CD4-positive, alpha-beta T cell treated with Interleukin-6 at 100 ng/mL for 8 hours (primary cell): Measurements from ENCODE around the gene HS3ST6.
"Not testable (repeated sequence)": the region's sequence is repeated elsewhere in the genome, so short reads cannot be mapped to it uniquely, and the experiment has no call there.

Experiments
- DNase-seq: peaks from one replicate; pipeline ENCODE4 v3.0.0-alpha.2; 2020; ENCODE audit warnings: mixed read lengths, low spot score

Gene HS3ST6

GRCh38 chr16:1877804-1878203 is 40.4 kb downstream of the HS3ST6 start:
- no peak for DNase-seq

DNA sequence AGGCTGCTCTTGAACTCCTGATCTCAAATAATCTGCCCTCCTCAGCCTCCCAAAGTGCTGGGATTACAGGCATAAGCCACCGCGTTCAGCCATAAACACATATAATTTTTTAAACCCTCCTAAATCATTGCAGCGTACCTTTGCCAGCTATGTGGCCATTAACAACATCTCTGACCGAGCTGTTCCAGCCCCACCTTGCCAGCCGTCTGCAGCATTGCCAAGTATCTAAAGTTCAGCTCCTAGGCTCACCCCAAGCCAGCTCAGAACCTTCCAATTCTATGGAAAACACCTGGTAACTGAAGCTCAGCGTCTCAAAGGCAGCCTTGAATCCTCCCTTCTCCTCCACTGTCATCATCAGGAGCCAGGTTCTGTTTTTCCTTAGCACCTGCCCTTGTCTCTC is 41.1 kb downstream of the HS3ST6 start:
- DNase-seq: no peak

- DNase-seq: no peak
These were observed 41.7 kb downstream of the HS3ST6 start for GRCh38 chr16:1876468-1876867.

DNA sequence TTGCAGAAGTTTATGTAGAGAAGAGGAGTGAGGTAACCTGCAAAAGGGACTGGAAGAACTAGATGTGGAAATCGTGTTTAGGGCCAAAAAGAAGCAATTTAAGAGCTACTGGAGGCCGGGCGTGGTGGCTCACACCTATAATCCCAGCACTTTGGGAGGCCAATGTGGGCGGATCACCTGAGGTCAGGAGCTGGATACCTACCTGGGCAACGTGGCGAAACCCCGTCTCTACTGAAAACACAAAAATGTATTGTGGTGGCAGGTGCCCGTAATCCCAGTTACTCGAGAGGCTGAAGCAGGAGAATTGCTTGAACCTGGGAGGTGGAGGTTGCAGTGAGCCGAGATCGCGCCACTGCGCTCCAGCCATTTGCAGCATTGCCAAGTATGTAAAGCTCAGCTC is 42.1 kb downstream of the HS3ST6 start:
- DNase-seq: not testable (repeated sequence)

GRCh38 chr16:1874854-1875253 is 43.4 kb downstream of the HS3ST6 start:
- DNase-seq: no peak

DNA sequence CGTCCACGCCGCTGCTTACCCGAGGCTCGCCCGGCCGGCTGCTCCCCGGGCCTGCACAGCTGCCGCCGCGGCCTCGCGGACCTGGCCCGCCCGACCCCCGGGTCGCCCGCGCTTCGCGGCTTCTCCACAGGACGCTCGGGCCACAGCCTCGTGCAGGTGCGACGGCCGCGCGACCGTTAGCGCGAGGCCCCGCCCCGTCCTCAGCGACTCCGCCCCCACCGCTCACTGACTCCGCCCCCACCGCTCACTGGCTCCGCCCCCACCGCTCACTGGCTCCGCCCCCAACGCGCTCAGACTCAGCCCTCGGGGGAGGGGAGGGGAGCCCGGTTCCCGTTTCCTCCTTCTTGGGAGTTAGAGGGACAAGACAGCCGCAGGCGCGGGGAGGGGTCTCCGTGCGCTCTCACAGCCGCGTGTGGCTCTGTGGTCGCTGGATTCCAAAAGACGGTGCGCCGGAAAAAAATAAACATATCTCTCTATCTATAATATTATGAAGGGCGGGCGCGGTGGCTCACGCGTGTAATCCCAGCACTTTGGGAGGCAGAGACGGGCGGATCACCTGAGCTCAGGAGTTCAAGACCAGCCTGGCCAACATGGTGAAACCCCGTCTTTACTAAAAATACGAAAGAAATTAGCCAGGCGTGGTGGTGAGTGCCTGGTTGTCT is 46.1 kb downstream of the HS3ST6 start, which contains the start of gene MEIOB:
TSS of gene MEIOB (minus strand) at position 191 of the 662 bp plus-strand sequence. CDS start 3,989 bp downstream, outside the sequence.
- no peak for DNase-seq

GRCh38 chr16:1870365-1871082 is 47.7 kb downstream of the HS3ST6 start:
- no peak for DNase-seq

GRCh38 chr16:1865902-1866690 is 52.1 kb downstream of the HS3ST6 start:
- no peak for DNase-seq

GRCh38 chr16:1863681-1864460 is 54.3 kb downstream of the HS3ST6 start:
- peak; percentile 31 for DNase-seq

- DNase-seq: no peak
These were observed 55.8 kb downstream of the HS3ST6 start for GRCh38 chr16:1862394-1862793.

- DNase-seq: no peak
These were observed 56.5 kb downstream of the HS3ST6 start for GRCh38 chr16:1861730-1862129.
